Measurements from ENCODE around the gene ZNF226.

- TF ChIP-seq CTCF (IDR thresholded peaks at IDR 0.05) (no peak), EZH2 (IDR thresholded peaks at IDR 0.05; ENCODE audit: borderline replicate concordance, insufficient read depth, low read depth, low read length, poor library complexity, severe bottlenecking) (no peak)
These were observed 17.2 kb downstream of the ZNF226 start for GRCh38 chr19:44182145-44182544.
